ENCODE data around the gene EFNB1. TPM values are rescaled to one million over a fixed set of nuclear protein-coding genes. Genes with fewer than 3 reads are reported as not detected.

EFNB1 gene
- 224 and 293 TPM in 2 replicates for total RNA-seq

GRCh38 chrX:68828740-68829581 is at the start of gene EFNB1:
EFNB1 (plus strand) TSS chrX:68829021; CDS start chrX:68829777, 756 bp downstream.

Other genes starting within 250 kb of the EFNB1 start
- gene STARD8, start 181.4 kb upstream of the EFNB1 start, total RNA-seq, result 0.16 and 0.34 TPM in 2 replicates